HG03103 (cell line): ENCODE data around the gene WBP4.
"Not testable (repeated sequence)": the region's sequence is repeated elsewhere in the genome, so short reads cannot be mapped to it uniquely, and the experiment has no call there.

Experiments used
- ATAC-seq: cut with Tn5 transposase; IDR thresholded peaks from one replicate; pipeline ENCODE4 v1.9.1; 2021; ENCODE audit warnings: low read depth; ENCODE audit not compliant: unreplicated experiment

The WBP4 gene

DNA sequence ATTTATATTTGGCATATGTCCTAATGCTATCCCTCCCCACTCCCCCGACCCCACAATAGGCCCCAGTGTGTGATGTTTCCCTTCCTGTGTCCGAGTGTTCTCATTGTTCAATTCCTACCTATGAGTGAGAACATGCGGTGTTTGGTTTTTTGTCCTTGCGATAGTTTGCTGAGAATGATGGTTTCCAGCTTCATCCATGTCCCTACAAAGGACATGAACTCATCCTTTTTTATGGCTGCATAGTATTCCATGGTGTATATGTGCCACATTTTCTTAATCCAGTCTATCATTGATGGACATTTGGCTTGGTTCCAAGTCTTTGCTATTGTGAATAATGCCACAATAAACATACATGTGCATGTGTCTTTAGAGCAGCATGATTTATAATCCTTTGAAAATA, 18.9 kb upstream of the WBP4 start:
- not testable (repeated sequence) for ATAC-seq

DNA sequence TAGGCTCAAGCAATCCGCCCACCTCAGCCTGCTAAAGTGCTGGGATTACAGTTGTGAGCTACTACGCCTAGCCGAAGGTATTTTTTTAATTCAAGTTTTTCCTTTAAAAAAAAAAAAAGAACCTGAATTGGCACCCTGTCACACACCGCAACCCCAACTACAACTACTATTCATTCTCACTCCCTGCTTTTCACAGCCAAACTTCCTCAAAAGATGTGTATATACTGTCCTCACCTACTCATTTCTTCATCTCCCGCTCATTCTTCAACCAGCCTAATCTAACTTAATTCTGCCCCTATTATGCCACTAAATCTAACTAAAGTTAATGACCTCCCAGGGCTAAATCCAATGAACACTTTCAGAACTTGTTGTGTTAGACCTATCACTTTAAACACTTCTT, 12.7 kb upstream of the WBP4 start:
- no peak for ATAC-seq

DNA sequence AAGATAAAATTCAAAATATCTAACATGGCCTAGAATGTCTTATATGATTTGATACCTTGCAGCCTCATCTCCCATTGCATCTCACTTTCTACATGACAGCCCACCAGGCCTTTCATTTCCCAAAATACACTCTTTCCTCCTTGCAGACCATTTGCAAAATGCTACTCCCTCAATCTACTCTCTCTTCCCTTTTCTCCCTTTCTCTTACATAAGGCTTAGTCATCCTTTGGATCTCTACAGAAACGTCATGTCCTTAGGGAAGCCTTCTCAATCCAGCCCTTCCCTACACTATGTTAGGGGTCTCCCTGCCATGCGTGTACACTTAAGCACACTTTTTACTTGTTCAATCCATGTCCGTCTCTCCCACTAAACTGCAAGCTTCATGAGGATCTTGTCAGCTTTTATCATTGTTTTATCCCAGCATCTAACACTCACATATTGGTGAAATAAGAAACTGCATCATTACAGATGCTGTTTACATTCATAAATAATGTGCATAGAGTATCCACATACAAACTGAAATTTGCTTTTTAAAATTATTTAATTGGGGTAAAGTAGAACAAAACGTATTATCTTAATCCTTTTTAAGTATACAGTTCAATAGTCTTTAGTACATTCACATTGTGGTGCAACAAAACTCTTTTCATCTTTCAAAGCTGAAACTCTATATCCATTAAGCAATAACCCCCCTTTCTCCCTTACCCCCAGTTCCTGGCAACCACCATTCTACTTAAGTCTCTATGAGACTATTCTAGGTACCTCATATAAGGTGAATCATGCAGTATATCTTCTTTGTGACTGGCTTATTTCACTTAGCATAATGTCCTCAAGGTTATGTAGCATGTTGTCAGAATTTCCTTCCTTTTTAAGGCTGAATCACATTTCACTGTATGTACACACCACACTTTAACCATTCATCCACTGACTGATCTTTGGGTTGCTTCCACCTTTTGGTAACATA, 11.5 kb upstream of the WBP4 start:
- ATAC-seq = no peak

DNA sequence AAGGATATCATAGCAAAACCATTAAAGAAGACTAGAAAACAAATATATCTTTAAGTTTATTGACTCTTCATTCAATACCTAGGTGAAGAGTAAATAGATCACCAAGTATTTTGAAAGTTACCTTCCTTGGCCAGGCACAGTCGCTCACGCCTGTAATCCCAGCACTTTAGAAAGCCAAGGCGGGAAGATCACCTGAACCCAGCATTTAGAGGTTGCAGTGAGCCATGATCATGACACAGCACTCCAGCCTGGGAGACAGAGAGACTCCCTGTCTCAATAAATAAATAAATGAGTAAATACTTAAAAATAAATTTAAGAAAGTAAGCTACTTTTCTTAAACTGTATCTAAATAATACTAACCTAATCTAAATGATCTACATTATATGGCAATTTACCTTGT, 8.9 kb upstream of the WBP4 start:
- ATAC-seq = no peak

DNA sequence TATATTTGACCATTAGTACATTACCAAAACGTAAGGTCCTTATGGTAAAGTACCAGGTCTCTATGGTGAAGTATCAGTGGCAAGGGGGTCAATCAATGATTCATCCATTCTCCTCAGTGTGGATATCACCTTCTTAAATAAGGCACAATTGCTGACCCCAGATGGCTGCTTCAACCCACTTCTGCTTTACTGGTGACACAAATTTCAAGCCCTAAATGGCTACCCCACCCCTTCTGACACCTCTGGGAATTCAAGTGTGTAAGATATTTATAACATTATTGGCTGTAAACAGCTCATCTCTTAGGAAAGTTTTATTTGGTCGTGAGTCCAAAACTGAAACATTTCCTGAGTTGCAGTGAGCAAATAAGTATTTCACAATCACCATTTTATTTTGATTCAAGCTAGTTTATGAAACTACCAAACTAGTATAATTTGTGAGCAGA, 7.9 kb upstream of the WBP4 start:
- ATAC-seq = no peak

DNA sequence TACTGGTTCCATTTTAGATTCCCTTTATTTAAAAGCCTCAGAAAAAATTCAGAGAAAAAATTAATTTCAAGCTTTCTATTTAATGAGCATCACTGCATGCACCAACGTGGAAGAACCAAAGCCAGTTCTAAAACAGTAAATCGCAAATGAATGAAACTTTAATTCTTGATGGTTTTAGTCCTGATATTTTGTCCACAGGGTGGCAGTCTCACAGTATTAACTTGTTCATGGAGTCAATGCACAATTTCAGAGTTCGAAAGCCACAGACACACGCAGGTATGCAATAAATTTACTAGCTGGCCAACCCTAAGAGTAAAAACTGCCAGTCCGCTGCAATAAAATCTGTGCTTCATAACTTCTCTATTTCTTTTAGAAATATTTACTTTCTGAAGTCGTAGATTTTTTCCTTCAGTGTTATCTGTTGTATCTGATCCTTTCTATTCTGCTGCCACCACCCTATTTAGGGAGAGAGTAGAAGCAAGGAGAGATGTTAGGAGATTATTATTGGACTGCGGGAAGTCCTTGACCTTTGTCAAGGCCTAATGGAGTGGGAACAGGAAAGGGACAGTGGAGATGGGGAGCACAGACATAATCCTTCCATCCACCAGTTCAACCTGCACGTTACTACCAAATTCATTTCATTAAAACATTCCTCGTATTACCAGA, 7.0 kb upstream of the WBP4 start:
- ATAC-seq = no peak

DNA sequence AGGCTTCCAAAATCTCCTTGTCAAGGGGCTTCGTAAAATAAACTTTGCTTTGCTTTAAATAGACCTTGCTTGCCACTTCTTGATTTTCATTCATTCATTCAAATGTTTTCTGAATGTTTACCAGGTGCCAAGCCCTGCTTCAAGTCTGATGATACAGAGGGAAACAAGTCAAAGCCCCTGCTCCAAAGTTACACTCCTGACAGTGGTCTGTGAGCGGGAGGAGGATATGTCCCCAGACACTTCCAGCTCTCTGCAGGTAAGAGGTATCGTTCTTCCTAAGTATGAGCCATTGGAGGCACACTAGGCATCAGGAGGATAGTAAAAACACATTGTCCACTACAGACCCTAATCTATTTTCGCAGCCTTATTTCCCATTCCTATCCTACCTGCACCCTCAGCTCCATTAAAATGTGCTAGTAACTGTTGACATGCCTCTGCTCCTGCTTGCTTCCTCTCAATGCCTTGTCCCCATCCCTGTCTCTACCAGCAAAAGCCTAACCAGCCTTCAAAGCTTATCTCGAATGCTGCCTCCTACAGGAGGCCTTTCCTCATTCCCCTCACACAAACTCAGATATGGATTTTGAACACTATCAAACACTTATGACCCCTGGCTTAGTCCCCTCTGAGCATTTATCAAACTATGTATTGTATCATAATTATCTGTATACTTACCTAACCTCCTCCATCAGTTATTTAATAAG, 6.2 kb upstream of the WBP4 start:
- ATAC-seq = no peak

DNA sequence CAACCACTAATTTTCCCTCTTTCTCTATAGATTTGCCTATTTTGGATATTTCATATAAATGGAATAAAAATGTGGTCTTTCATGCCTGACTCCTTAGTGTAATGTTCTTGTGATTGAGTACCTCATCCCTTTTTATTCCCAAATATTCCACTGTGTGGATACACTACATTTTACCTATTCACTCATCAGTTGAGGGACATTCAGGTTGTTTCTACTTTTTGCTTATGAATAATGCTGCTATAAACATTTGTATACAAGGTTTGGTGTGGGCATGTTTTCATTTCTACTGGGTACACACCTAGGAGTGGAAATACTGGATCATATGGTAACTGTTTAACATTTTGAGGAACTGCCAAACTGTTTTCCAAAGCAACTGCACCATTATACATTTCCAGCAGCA, 5.1 kb upstream of the WBP4 start:
- no peak for ATAC-seq

DNA sequence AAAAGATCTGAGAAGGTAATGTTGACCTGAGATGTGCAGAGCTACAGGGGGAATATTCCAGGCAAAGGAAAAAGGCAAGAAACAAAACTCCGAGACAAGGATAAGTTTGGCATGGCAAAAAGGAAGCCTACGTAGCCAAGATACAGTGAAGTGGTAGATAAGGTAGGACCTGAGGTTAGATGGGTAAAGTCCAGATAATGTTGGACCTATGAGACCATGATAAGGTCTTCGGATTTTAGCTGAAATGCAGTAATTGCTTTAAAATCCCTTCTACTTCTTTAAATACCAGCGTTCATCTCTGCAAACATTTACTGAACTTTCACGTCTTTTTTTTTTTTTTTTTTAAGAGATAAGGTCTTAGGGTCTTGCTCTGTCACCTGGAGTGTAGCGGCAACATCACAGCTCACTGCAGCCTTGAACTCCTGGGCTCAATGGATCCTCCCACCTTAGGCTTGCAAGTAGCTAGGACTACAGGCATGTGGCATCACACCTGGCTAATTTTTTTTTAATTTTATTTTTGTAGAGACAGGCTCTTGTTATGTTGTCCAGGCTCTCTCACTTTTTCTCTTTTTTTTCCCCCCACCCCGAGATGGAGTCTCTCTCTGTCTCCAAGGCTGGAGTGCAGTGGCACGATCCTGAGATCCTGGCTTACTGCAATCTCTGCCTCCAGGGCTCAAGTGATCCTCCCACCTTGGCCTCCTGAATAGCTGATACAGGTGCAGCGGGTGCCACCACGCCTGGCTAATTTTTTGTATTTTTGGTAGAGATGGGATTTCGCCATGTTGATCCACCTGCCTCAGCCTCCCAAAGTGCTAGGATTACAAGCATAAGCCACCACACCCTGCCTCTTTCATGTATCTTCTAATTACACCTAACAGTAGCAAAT, 4.2 kb upstream of the WBP4 start:
- ATAC-seq = no peak

DNA sequence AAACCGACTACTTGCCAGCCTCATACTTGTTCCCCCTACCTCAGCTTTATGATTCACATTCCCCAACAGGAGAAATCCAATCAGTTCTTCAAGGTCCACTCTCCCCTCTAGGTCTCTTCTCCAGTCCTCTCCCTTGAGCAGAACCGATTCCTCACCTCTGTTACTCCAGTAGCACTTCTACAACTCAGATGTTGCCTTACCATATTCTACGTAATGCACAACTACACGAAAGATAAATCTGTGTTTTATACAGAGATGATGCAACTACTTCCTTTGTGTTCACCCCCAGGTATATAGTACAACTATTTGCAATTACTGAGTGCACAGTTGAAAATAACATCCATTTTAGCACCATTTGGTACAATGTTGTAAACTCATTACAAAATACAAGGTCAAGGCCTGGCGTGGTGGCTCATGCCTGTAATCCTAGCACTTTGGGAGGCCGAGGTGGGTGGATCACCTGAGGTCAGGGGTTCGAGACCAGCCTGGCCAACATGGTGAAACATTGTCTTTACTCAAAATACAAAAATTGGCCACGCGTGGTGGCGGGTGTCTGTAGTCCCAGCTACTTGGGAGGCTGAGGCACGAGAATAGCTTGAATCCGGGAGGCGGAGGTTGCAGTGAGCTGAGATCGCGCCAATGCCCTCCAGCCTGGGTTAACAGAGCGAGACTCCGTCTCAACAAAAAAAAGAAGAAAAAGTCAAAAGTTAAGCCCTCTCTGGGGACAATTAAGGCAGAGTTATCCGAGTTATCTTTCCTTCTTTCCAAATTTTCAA, 2.8 kb upstream of the WBP4 start:
- ATAC-seq = no peak

DNA sequence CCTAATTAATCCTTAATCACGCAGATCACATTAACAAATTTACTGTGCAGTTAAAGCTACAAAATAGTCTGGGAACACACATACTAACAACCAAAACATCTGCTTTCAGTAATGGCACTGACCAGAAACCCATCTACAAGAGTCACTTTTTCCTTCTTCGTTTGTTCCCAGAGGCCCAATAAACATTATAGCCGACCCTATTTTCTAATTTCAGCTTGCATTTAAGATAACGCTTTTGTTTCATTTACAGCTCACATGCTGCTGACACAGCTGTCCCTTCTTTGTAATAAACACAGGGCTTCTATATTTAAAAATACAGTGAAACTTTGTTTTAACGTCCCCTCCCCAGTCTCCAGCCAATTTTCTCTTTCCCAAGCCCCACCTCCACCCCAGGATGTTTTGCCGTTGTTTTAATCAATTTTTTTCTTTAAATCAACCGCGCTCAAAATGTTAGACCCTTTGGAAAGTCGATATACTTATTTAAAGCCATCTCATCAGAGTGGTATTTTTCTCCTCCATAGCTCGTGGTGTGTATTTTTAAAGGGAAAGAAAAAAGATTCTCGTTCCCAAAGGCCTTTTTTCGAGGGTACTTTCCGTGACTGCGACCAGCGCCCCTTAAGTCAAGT, 1.7 kb upstream of the WBP4 start:
- no peak for ATAC-seq

DNA sequence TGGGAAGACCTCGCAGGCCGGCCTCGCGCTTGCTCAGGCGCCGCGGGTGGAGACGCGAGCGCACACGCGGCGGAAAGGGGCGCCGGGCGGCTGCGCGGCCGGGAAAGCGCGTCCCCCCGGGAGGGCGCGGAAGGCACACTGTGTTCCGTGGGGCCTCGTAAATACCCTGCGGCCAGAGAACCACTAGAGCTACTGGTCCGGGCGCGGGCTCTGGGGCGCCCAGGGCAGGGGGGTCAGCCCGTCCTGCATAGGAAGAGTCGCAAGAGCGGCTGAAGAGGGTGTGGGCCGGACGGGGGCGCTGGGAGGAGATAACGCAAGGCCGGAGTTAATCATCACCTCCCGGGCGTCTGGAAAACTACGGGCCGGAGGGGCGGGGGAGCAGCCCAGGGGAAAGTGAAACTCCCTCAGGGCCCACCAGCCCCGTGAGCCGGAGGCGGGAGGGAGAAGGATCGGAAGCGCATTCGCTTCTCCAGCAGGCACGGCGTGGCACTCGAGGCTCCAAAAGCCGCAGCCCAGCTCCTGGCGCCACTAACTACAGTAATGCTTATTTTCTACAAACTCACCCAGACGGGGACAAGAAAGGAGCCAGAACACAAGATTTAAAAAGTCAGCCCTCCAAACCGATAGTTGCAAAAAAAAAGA, 1.1 kb upstream of the WBP4 start:
- ATAC-seq = peak; percentile 34

DNA sequence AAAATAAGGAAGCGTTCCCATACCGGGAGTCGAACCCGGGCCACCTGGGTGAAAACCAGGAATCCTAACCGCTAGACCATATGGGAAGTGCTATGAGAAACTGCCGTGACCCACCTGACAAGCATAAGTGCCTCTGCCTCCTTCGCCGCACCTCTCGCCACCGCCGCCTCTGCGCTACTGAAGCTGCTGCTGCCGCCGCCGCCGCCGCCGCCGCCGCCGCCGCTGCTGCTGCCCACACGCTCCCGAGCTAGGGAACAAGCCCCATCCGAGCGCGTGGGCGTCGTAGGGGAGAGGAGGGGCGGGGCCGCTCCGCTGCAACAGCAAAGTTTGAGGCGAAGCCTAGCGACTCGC, 610 bp upstream of the WBP4 start:
- ATAC-seq = peak; percentile 24

DNA sequence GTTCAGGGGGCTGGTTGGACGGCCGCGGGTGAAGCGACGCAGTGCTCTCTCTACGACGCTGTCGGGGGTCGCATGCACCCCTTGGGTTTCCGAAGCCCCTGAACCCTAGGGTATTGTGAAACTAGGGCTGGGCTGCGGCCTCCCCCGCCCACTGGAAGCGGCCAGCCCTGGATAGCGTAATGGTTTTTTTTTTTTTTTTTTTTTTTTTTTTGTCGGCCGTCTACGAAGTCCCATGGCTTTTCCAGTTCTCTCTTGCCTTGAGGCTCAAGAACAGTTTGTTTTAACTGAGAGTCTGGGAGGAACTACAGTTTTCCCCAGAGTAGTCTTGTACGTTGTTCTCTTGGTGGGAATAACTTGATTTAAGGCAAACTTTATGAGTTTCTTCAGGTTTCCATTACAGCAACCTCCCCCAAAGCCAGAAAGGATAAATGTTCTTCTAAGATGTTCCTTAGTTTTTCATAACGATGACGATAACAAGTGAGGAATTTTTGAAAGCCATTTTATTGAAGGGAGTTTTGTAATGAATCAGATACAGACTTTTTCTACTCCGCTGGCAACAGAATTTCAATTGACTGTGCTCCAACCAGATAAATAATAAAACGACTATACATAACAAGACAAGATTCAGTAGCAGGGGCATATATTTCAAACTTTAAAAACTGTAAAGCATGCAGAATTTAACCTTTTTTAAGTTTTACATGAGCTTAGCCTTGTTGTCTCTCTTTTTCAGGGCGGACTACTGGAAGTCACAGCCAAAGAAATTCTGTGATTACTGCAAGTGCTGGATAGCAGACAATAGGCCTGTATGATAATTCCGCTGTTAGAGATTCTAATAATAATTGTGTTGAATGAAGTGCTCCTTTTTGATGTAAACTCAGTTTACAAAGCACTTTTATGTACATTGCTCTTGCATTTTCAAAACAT, 867 bp downstream of the WBP4 start:
- ATAC-seq = peak; percentile 24

DNA sequence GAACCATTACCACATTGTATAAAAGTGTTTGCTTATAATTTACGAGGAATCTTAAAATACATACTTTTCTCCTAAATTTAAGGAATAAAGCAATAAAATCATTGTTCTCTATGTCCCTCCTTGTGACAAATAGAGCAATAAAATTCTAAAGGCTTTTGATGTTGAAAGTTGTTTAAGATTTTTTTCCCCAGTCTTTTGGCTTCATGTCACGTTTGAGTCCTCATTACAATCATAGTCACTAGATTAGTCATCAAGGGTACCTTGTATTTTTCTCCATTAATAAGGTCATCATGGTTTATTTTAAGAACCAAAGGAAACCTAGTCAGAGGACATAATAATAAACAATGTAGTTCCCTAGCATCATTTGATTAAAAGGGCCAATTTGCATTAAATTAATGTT, 3.2 kb downstream of the WBP4 start:
- ATAC-seq = no peak

DNA sequence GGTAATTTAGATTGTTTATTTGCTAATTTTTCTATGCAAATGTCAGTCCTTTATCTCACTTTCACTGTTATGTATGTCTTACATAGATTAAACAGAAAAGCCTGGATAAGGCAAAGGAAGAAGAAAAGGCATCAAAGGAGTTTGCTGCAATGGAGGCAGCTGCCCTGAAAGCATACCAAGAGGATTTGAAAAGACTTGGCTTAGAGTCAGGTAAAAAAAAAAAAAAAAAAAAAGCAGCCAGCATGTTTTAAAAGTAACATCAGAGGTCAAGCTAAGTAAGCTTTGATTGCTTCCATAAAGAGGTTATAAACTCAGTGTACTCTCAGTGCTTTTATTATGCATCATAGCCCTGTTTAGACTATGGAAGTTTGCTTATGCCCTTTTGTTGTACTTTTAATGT, 3.8 kb downstream of the WBP4 start:
- no peak for ATAC-seq

DNA sequence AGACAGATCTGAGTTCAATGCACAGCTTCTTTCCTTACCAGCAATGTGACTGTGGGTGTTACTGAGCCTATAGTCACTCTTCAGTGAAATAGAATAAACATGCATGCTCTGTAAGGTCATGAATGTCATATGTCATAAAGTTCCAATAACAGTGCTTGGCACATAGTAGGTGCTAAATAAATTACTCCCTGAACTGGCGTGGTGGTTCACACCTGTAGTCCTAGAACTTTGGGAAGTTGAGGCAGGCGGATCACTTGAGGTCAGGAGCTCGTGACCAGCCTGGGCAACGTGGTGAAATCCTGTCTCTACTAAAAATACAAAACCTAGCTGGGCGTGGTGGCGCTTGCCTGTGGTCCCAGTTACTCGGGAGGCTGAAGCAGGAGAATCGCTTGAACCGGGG, 13.2 kb downstream of the WBP4 start:
- no peak for ATAC-seq

DNA sequence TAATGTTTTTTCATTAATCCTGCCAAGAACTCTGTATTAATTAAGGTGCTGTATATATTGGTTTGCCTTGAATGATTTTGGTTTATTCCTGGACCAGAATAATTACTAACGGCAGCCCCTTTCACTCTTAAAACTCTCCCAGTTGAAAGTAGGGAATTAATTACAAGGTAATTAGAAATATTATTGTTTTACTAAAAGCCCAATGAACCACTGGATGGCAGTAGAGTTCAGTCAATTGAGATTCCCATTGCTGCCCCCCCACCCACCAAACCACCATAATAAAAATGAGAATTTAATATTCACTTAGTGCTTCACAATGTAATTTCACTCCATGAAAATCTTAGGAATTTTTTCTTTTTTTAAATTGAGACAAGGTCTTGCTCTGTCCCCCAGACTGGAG, 13.7 kb downstream of the WBP4 start:
- no peak for ATAC-seq
